H9 (cell line): ENCODE data around the gene STK32B. TPM values are rescaled to one million over a fixed set of nuclear protein-coding genes. Genes with fewer than 3 reads are reported as not detected.

Experiments used
- DNase-seq: peaks from one replicate; pipeline ENCODE4 v3.0.0-alpha.2; 2017
- H2AFZ ChIP-seq: one replicate; pipeline ENCODE4 v1.6.1; 2013; ENCODE audit warnings: mild to moderate bottlenecking, low read length, control low read depth, moderate library complexity
- H2AK5ac ChIP-seq: 2 replicates; pipeline ENCODE4 v1.6.1; 2013; ENCODE audit warnings: low read length, control low read depth, mixed read lengths; ENCODE audit not compliant: insufficient read length
- H2BK120ac ChIP-seq: one replicate; pipeline ENCODE4 v1.6.1; 2013; ENCODE audit warnings: low read depth, mild to moderate bottlenecking, low read length, control low read depth, inconsistent platforms; ENCODE audit not compliant: poor library complexity, severe bottlenecking
- H2BK12ac ChIP-seq: 2 replicates; pipeline ENCODE4 v1.6.1; 2013; ENCODE audit warnings: low read length, control low read depth, mixed read lengths, low read depth; ENCODE audit not compliant: insufficient read length
- H2BK15ac ChIP-seq: 2 replicates; pipeline ENCODE4 v1.6.1; 2013; ENCODE audit warnings: low read depth, low read length, control low read depth
- H2BK20ac ChIP-seq: one replicate; pipeline ENCODE4 v1.6.1; 2013; ENCODE audit warnings: low read depth, mild to moderate bottlenecking, low read length, control low read depth, inconsistent platforms; ENCODE audit not compliant: poor library complexity, severe bottlenecking
- H2BK5ac ChIP-seq: 2 replicates; pipeline ENCODE4 v1.6.1; 2013; ENCODE audit warnings: low read length, control low read depth, mixed read lengths; ENCODE audit not compliant: insufficient read length
- H3K14ac ChIP-seq: 2 replicates; pipeline ENCODE4 v1.6.1; 2013; ENCODE audit warnings: low read length, control low read depth; ENCODE audit not compliant: insufficient read depth
- H3K18ac ChIP-seq: 2 replicates; pipeline ENCODE4 v1.6.1; 2013; ENCODE audit warnings: low read depth, mild to moderate bottlenecking, mixed read lengths, low read length, control low read depth; ENCODE audit not compliant: insufficient read length
- H3K23ac ChIP-seq: 2 replicates; pipeline ENCODE4 v1.6.1; 2013; ENCODE audit warnings: low read length, control low read depth, mixed read lengths, low read depth; ENCODE audit not compliant: insufficient read length
- H3K23me2 ChIP-seq: 2 replicates; pipeline ENCODE4 v1.6.1; 2013; ENCODE audit warnings: low read depth, mild to moderate bottlenecking, mixed read lengths, low read length, control low read depth; ENCODE audit not compliant: insufficient read length, poor library complexity, severe bottlenecking
- H3K27ac ChIP-seq: 2 replicates; pipeline ENCODE4 v1.5.1; 2013; ENCODE audit warnings: low read length, control low read depth, mixed read lengths, low read depth; ENCODE audit not compliant: insufficient read length
- H3K27me3 ChIP-seq: 2 replicates; pipeline ENCODE4 v1.6.1; 2013; ENCODE audit warnings: low read length, control low read depth, inconsistent platforms; ENCODE audit not compliant: insufficient read depth
- H3K4ac ChIP-seq: 2 replicates; pipeline ENCODE4 v1.6.1; 2013; ENCODE audit warnings: low read depth, mild to moderate bottlenecking, control low read depth, inconsistent platforms, low read length, moderate library complexity
- H3K4me1 ChIP-seq: 2 replicates; pipeline ENCODE4 v1.6.1; 2013; ENCODE audit warnings: low read length, control low read depth, inconsistent platforms; ENCODE audit not compliant: insufficient read depth
- H3K4me2 ChIP-seq: 2 replicates; pipeline ENCODE4 v1.6.1; 2013; ENCODE audit warnings: low read length, control low read depth, mixed read lengths; ENCODE audit not compliant: insufficient read length, insufficient read depth
- H3K56ac ChIP-seq: 2 replicates; pipeline ENCODE4 v1.6.1; 2013; ENCODE audit warnings: low read depth, mild to moderate bottlenecking, mixed read lengths, low read length, control low read depth; ENCODE audit not compliant: insufficient read length
- H3K79me1 ChIP-seq: 2 replicates; pipeline ENCODE4 v1.6.1; 2013; ENCODE audit warnings: low read depth, mild to moderate bottlenecking, moderate library complexity, low read length, control low read depth, inconsistent platforms; ENCODE audit not compliant: insufficient read depth, poor library complexity, severe bottlenecking
- H3K79me2 ChIP-seq: 2 replicates; pipeline ENCODE4 v1.6.1; 2013; ENCODE audit warnings: low read length, control low read depth, inconsistent platforms; ENCODE audit not compliant: insufficient read depth
- H3K9ac ChIP-seq: 2 replicates; pipeline ENCODE4 v1.6.1; 2013; ENCODE audit warnings: low read length, control low read depth, mixed read lengths; ENCODE audit not compliant: insufficient read length; ENCODE audit errors: extremely low read depth
- H3K9me3 ChIP-seq: one replicate; pipeline ENCODE4 v1.6.1; 2013; ENCODE audit warnings: low read depth, low read length, inconsistent platforms; ENCODE audit not compliant: control insufficient read depth
- H3T11ph ChIP-seq: one replicate; pipeline ENCODE4 v1.6.1; 2013; ENCODE audit warnings: mild to moderate bottlenecking, low read length, control low read depth, inconsistent platforms
- H4K20me1 ChIP-seq: one replicate; pipeline ENCODE4 v1.6.1; 2013; ENCODE audit not compliant: control insufficient read depth, insufficient read length, insufficient read depth
- H4K5ac ChIP-seq: 2 replicates; pipeline ENCODE4 v1.6.1; 2013; ENCODE audit warnings: low read depth, mild to moderate bottlenecking, mixed read lengths, low read length, control low read depth; ENCODE audit not compliant: insufficient read length
- H4K8ac ChIP-seq: replicated peaks from 2 replicates; pipeline ENCODE4 v1.6.1; 2013; ENCODE audit warnings: low read length, control low read depth, mixed read lengths, low read depth; ENCODE audit not compliant: insufficient read length
- H4K91ac ChIP-seq: 2 replicates; pipeline ENCODE4 v1.6.1; 2013; ENCODE audit warnings: low read depth, mild to moderate bottlenecking, moderate library complexity, mixed read lengths, low read length, control low read depth; ENCODE audit not compliant: insufficient read length
- H3K27ac Mint-ChIP-seq, 3 experiments: 2 replicates in 2 of 3; 3 replicates in 1 of 3; pipeline ENCODE4 v1.8.0; 2020 to 2021; ENCODE audit warnings: mixed read lengths in 3 of 3, mild to moderate bottlenecking in 1 of 3, moderate library complexity in 1 of 3
- H3K27me3 Mint-ChIP-seq: 2 replicates; pipeline ENCODE4 v1.8.0; 2021; ENCODE audit warnings: low read depth, mild to moderate bottlenecking, moderate library complexity, mixed read lengths
- H3K36me3 Mint-ChIP-seq, 3 experiments: 2 replicates in 2 of 3; 3 replicates in 1 of 3; pipeline ENCODE4 v1.8.0; 2020 to 2021; ENCODE audit warnings: low read depth in 3 of 3, mixed read lengths in 3 of 3; ENCODE audit not compliant: insufficient read depth in 1 of 3
- H3K4me1 Mint-ChIP-seq, 2 experiments: 2 replicates each; pipeline ENCODE4 v1.8.0; 2020; ENCODE audit warnings: mixed read lengths in 2 of 2
- H3K4me3 Mint-ChIP-seq, 2 experiments: 2 replicates in 1 of 2; 3 replicates in 1 of 2; pipeline ENCODE4 v1.8.0; 2020 to 2021; ENCODE audit warnings: mild to moderate bottlenecking in 2 of 2, mixed read lengths in 2 of 2, moderate library complexity in 1 of 2
- H3K9me3 Mint-ChIP-seq, 2 experiments: 2 replicates in 1 of 2; 3 replicates in 1 of 2; pipeline ENCODE4 v1.8.0; 2020; ENCODE audit warnings: mild to moderate bottlenecking in 2 of 2, mixed read lengths in 2 of 2, moderate library complexity in 1 of 2
- WGBS: extraction: QIAGEN DNeasy Blood & Tissue Kit; methylation state at CpG from one replicate; pipeline ENCODE4 v1.1.7; 2013; ENCODE audit warnings: missing lambda C conversion rate, low lambda C conversion rate, mixed read lengths; ENCODE audit not compliant: insufficient read length; ENCODE audit errors: extremely low coverage; 5-methylcytosine and 5-hydroxymethylcytosine counted together
- total RNA-seq: library from RNA; stranded (reverse); gene quantifications from 2 replicates; pipeline ENCODE4 v1.2.1, GENCODE V29; 2021
- TF ChIP-seq, protein P1 (sequence below): fragments of 200-600 bp; sonication (generic); conservative IDR thresholded peaks from 3 replicates; pipeline ENCODE4 v1.8.0; 2021; ENCODE audit warnings: antibody characterized with exemption, mild to moderate bottlenecking

Gene STK32B
- total RNA-seq, 1 experiment from 2014 or later: 1.0 TPM

DNA sequence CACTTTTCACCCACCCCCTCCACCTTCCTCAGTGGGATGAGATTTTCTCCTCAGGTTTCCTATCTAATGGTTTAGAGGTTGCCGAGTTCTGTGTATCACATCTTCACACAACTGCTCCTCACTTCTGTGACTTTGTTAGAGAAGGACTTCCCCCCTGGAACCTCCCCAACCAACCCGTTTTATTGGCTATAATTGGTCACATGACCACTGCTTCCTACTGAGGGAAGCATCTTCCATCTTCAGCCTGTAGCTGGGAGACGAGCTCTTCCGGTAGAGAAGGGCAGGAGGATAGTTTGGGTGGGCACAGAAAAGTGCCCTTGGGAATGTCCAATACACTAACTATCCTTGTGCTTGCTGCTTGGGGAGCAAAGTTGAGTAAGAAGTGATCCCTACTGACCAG is 90.5 kb downstream of the STK32B start:
- Histone ChIP-seq H3K4me2 (no peak overlapping the region), H3K23me2 (no peaks in the 10 kb centered on the region), H4K8ac (no peak overlapping the region), H3K9ac (no peak overlapping the region), H2BK12ac (no peak overlapping the region), H3K23ac (no peak overlapping the region), H4K91ac (no peak overlapping the region), H4K20me1 (no peaks in the 10 kb centered on the region), H4K5ac (no peak overlapping the region), H2BK15ac (no peak overlapping the region), H3K27ac (no peak overlapping the region), H2AK5ac (no peak overlapping the region), H3K14ac (no peak overlapping the region), H3K56ac (no peak overlapping the region), H3K4ac (no peak overlapping the region), H3K79me2 (no peaks in the 10 kb centered on the region), H3K79me1 (no peaks in the 10 kb centered on the region), H3T11ph (no peak overlapping the region), H3K9me3 (no peaks in the 10 kb centered on the region), H2AFZ (no peak overlapping the region), H3K27me3 (no peaks in the 10 kb centered on the region), H3K18ac (no peak overlapping the region), H3K4me1 (no peaks in the 10 kb centered on the region), H2BK5ac (no peak overlapping the region), H2BK120ac (no peak overlapping the region), H2BK20ac (no peak overlapping the region)
- H3K9me3 Mint-ChIP-seq: no peaks in the 10 kb centered on the region
- H3K4me3 Mint-ChIP-seq: no peak overlapping the region
- H3K36me3 Mint-ChIP-seq: peaks cover 0 to 3% (median 0%) of the 10 kb centered on the region in 3 experiments; a peak in 2 of 7 replicates
- H3K27ac Mint-ChIP-seq: no peak overlapping the region
- H3K27me3 Mint-ChIP-seq: peaks cover 15% of the 10 kb centered on the region
- DNase-seq: no peak
- TF ChIP-seq, protein P1, sequence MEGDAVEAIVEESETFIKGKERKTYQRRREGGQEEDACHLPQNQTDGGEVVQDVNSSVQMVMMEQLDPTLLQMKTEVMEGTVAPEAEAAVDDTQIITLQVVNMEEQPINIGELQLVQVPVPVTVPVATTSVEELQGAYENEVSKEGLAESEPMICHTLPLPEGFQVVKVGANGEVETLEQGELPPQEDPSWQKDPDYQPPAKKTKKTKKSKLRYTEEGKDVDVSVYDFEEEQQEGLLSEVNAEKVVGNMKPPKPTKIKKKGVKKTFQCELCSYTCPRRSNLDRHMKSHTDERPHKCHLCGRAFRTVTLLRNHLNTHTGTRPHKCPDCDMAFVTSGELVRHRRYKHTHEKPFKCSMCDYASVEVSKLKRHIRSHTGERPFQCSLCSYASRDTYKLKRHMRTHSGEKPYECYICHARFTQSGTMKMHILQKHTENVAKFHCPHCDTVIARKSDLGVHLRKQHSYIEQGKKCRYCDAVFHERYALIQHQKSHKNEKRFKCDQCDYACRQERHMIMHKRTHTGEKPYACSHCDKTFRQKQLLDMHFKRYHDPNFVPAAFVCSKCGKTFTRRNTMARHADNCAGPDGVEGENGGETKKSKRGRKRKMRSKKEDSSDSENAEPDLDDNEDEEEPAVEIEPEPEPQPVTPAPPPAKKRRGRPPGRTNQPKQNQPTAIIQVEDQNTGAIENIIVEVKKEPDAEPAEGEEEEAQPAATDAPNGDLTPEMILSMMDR: no peak
- no CpG with 5 or more reads among the region's 4 CpGs for WGBS
- peaks cover 4 to 5% of the 10 kb centered on the region in 2 experiments; a peak in 2 of 4 replicates for H3K4me1 Mint-ChIP-seq
